SK-N-MC (cell line): ENCODE data around the gene CTTNBP2.

Source experiments
- DNase-seq: peaks from one replicate; pipeline ENCODE4 v3.0.0-alpha.2; 2011; ENCODE audit warnings: low read depth, low spot score
- H3K27ac ChIP-seq: fragments of 200-600 bp; sonication (generic); 2 replicates; pipeline ENCODE4 v1.5.1; 2016; ENCODE audit warnings: mixed run types
- H3K36me3 ChIP-seq: fragments of 200-600 bp; sonication (generic); 2 replicates; pipeline ENCODE4 v1.6.1; 2017; ENCODE audit warnings: antibody characterized with exemption, low read length, mixed read lengths; ENCODE audit not compliant: insufficient read depth
- H3K4me3 ChIP-seq: fragments of 200-600 bp; sonication (generic); 2 replicates; pipeline ENCODE4 v1.5.1; 2016
- H3K9ac ChIP-seq: fragments of 200-600 bp; sonication (generic); 2 replicates; pipeline ENCODE4 v1.8.0; 2017; ENCODE audit warnings: mixed run types, mixed read lengths; ENCODE audit not compliant: insufficient read length
- H3K9me3 ChIP-seq: fragments of 200-600 bp; sonication (generic); 2 replicates; pipeline ENCODE4 v1.6.1; 2017; ENCODE audit warnings: low read depth, mild to moderate bottlenecking, antibody characterized with exemption, low read length, moderate library complexity, mixed read lengths
- EZH2 ChIP-seq: fragments of 200-600 bp; sonication (generic); IDR thresholded peaks from one replicate; pipeline ENCODE4 v1.6.1; 2017; ENCODE audit warnings: antibody characterized with exemption
- FOXP2 ChIP-seq: optimal IDR thresholded peaks from 2 replicates; pipeline ENCODE3; 2011; ENCODE audit warnings: mild to moderate bottlenecking, moderate library complexity; ENCODE audit not compliant: insufficient read depth; ENCODE audit errors: extremely low read length, control extremely low read depth
- POLR2AphosphoS5 ChIP-seq: IDR thresholded peaks from 2 replicates; pipeline ENCODE4 v1.6.1; 2012; ENCODE audit warnings: mild to moderate bottlenecking, low read depth, low read length, borderline replicate concordance

CTTNBP2 gene

GRCh38 chr7:117698018-117698417 is 175.2 kb downstream of the CTTNBP2 start:
- H3K4me3 ChIP-seq = no peak overlapping the region
- TF ChIP-seq POLR2AphosphoS5 = no peak
- TF ChIP-seq FOXP2 = no peak
- TF ChIP-seq EZH2 = no peak
- H3K9me3 ChIP-seq = no peaks in the 10 kb centered on the region
- no peak for DNase-seq
- no peak overlapping the region for H3K27ac ChIP-seq
- no peaks in the 10 kb centered on the region for H3K36me3 ChIP-seq
- no peak overlapping the region for H3K9ac ChIP-seq

- TF ChIP-seq FOXP2 (no peak), EZH2 (no peak), POLR2AphosphoS5 (no peak)
- no peak for DNase-seq
- H3K9me3 ChIP-seq = no peaks in the 10 kb centered on the region
- H3K9ac ChIP-seq = no peak overlapping the region
- no peak overlapping the region for H3K4me3 ChIP-seq
- no peaks in the 10 kb centered on the region for H3K36me3 ChIP-seq
- H3K27ac ChIP-seq = no peak overlapping the region
Measured at GRCh38 chr7:117692338-117692737, 180.9 kb downstream of the CTTNBP2 start.

GRCh38 chr7:117690147-117690546 is 183.1 kb downstream of the CTTNBP2 start:
- no peak for DNase-seq
- H3K27ac ChIP-seq = no peak overlapping the region
- no peak overlapping the region for H3K9ac ChIP-seq
- H3K36me3 ChIP-seq = no peaks in the 10 kb centered on the region
- H3K9me3 ChIP-seq = no peaks in the 10 kb centered on the region
- no peak overlapping the region for H3K4me3 ChIP-seq
- TF ChIP-seq FOXP2 (no peak), POLR2AphosphoS5 (no peak), EZH2 (no peak)

GRCh38 chr7:117689406-117689805 is 183.8 kb downstream of the CTTNBP2 start:
- Histone ChIP-seq H3K27ac (no peak overlapping the region), H3K4me3 (no peak overlapping the region), H3K9me3 (no peaks in the 10 kb centered on the region), H3K36me3 (no peaks in the 10 kb centered on the region), H3K9ac (no peak overlapping the region)
- no peak for TF ChIP-seq FOXP2
- TF ChIP-seq EZH2 = no peak
- TF ChIP-seq POLR2AphosphoS5 = no peak
- no peak for DNase-seq

- Histone ChIP-seq H3K36me3 (no peaks in the 10 kb centered on the region), H3K9ac (no peak overlapping the region), H3K4me3 (no peak overlapping the region), H3K9me3 (no peaks in the 10 kb centered on the region), H3K27ac (no peak overlapping the region)
- TF ChIP-seq POLR2AphosphoS5 = no peak
- TF ChIP-seq EZH2 = no peak
- no peak for TF ChIP-seq FOXP2
- no peak for DNase-seq
Measured at GRCh38 chr7:117688126-117688525, 185.1 kb downstream of the CTTNBP2 start.

GRCh38 chr7:117686311-117686935 is 186.8 kb downstream of the CTTNBP2 start:
- TF ChIP-seq POLR2AphosphoS5 (no peak), EZH2 (no peak)
- Histone ChIP-seq H3K9me3 (no peaks in the 10 kb centered on the region), H3K4me3 (no peak overlapping the region), H3K36me3 (no peaks in the 10 kb centered on the region), H3K9ac (no peak overlapping the region), H3K27ac (no peak overlapping the region)
- DNase-seq = no peak

- H3K9me3 ChIP-seq = no peaks in the 10 kb centered on the region
- H3K9ac ChIP-seq = peak overlapping the region; percentile 11
- H3K27ac ChIP-seq = no peak overlapping the region
- no peaks in the 10 kb centered on the region for H3K36me3 ChIP-seq
- no peak for DNase-seq
- TF ChIP-seq EZH2 (no peak), FOXP2 (no peak), POLR2AphosphoS5 (no peak)
- H3K4me3 ChIP-seq = no peak overlapping the region
Measured at GRCh38 chr7:117685795-117686194, 187.4 kb downstream of the CTTNBP2 start.

- DNase-seq = no peak
- Histone ChIP-seq H3K9me3 (no peaks in the 10 kb centered on the region), H3K4me3 (no peak overlapping the region), H3K36me3 (no peaks in the 10 kb centered on the region), H3K27ac (no peak overlapping the region), H3K9ac (no peak overlapping the region)
- TF ChIP-seq FOXP2 (no peak), POLR2AphosphoS5 (no peak), EZH2 (no peak)
Measured at GRCh38 chr7:117683430-117684175, 189.6 kb downstream of the CTTNBP2 start.
